MM.1S (cell line): ENCODE measurements around the gene R3HDM1.

Source experiments
- DNase-seq: peaks from one replicate; pipeline ENCODE4 v3.0.0-alpha.2; 2015
- H2AFZ ChIP-seq: fragments of 300-600 bp; sonication (generic); 2 replicates; pipeline ENCODE4 v1.6.0; 2016; ENCODE audit warnings: antibody characterized with exemption, low read length
- H3F3A ChIP-seq: fragments of 300-600 bp; sonication (generic); 2 replicates; pipeline ENCODE4 v1.6.1; 2016; ENCODE audit warnings: mild to moderate bottlenecking, antibody characterized with exemption, low read length, moderate library complexity, mixed read lengths; ENCODE audit not compliant: insufficient read depth
- H3K27ac ChIP-seq: fragments of 300-600 bp; sonication (generic); 2 replicates; pipeline ENCODE4 v1.5.1; 2016; ENCODE audit warnings: mild to moderate bottlenecking, low read length
- H3K27me3 ChIP-seq: fragments of 300-600 bp; sonication (generic); replicated peaks from 2 replicates; pipeline ENCODE4 v1.6.0; 2016; ENCODE audit warnings: low read length; ENCODE audit not compliant: insufficient read depth
- H3K36me3 ChIP-seq: fragments of 300-600 bp; sonication (generic); replicated peaks from 2 replicates; pipeline ENCODE4 v1.6.1; 2016; ENCODE audit warnings: mild to moderate bottlenecking, low read length, mixed read lengths; ENCODE audit not compliant: insufficient read depth
- H3K4me1 ChIP-seq: fragments of 300-600 bp; sonication (generic); 2 replicates; pipeline ENCODE4 v1.6.1; 2016; ENCODE audit warnings: low read length, mixed read lengths
- H3K4me2 ChIP-seq: fragments of 300-600 bp; sonication (generic); 2 replicates; pipeline ENCODE4 v1.6.0; 2016; ENCODE audit warnings: low read depth, low read length
- H3K4me3 ChIP-seq: fragments of 300-600 bp; sonication (generic); 2 replicates; pipeline ENCODE4 v1.5.1; 2016; ENCODE audit warnings: low read length, mixed read lengths
- H3K79me2 ChIP-seq: fragments of 300-600 bp; sonication (generic); 2 replicates; pipeline ENCODE4 v1.6.1; 2016; ENCODE audit warnings: mixed run types, low read length, mixed read lengths
- H3K9ac ChIP-seq: fragments of 300-600 bp; sonication (generic); 2 replicates; pipeline ENCODE4 v1.6.1; 2016; ENCODE audit warnings: low read length, mixed read lengths
- H3K9me2 ChIP-seq: fragments of 300-600 bp; sonication (generic); replicated peaks from 2 replicates; pipeline ENCODE4 v1.6.1; 2016; ENCODE audit warnings: mild to moderate bottlenecking, low read length, mixed read lengths; ENCODE audit not compliant: insufficient read depth
- H3K9me3 ChIP-seq: fragments of 300-600 bp; sonication (generic); replicated peaks from 2 replicates; pipeline ENCODE4 v1.6.1; 2016; ENCODE audit warnings: mild to moderate bottlenecking, low read length, mixed read lengths; ENCODE audit not compliant: insufficient read depth
- H4K20me1 ChIP-seq: fragments of 300-600 bp; sonication (generic); 2 replicates; pipeline ENCODE4 v1.6.1; 2016; ENCODE audit warnings: mild to moderate bottlenecking, low read length, moderate library complexity, mixed read lengths; ENCODE audit not compliant: insufficient read depth
- EZH2 ChIP-seq: fragments of 300-600 bp; sonication (generic); optimal IDR thresholded peaks from 2 replicates; pipeline ENCODE3; 2017; ENCODE audit warnings: low read depth, mild to moderate bottlenecking, antibody characterized with exemption, low read length, mixed read lengths
- EZH2phosphoT487 ChIP-seq: fragments of 300-600 bp; sonication (generic); IDR thresholded peaks from 2 replicates; pipeline ENCODE4 v1.6.1; 2018; ENCODE audit warnings: antibody characterized with exemption, low read length
- TF ChIP-seq, protein P1 (sequence below): fragments of 300-600 bp; sonication (generic); IDR thresholded peaks from 2 replicates; pipeline ENCODE4 v1.5.1; 2016; ENCODE audit warnings: antibody characterized with exemption, low read length, mixed read lengths

R3HDM1 gene

GRCh38 chr2:135586148-135586547 lies 54.9 kb downstream of the R3HDM1 start:
- H3K4me3 ChIP-seq: no peak overlapping the region
- H2AFZ ChIP-seq: no peak overlapping the region
- peaks cover 19% of the 10 kb centered on the region for H3K79me2 ChIP-seq
- no peak overlapping the region for H3K9ac ChIP-seq
- peaks cover 22% of the 10 kb centered on the region for H3F3A ChIP-seq
- no peaks in the 10 kb centered on the region for H3K27me3 ChIP-seq
- H4K20me1 ChIP-seq: no peaks in the 10 kb centered on the region
- H3K4me2 ChIP-seq: no peak overlapping the region
- H3K27ac ChIP-seq: no peak overlapping the region
- TF ChIP-seq EZH2phosphoT487 (no peak), EZH2 (no peak)
- TF ChIP-seq, protein P1, sequence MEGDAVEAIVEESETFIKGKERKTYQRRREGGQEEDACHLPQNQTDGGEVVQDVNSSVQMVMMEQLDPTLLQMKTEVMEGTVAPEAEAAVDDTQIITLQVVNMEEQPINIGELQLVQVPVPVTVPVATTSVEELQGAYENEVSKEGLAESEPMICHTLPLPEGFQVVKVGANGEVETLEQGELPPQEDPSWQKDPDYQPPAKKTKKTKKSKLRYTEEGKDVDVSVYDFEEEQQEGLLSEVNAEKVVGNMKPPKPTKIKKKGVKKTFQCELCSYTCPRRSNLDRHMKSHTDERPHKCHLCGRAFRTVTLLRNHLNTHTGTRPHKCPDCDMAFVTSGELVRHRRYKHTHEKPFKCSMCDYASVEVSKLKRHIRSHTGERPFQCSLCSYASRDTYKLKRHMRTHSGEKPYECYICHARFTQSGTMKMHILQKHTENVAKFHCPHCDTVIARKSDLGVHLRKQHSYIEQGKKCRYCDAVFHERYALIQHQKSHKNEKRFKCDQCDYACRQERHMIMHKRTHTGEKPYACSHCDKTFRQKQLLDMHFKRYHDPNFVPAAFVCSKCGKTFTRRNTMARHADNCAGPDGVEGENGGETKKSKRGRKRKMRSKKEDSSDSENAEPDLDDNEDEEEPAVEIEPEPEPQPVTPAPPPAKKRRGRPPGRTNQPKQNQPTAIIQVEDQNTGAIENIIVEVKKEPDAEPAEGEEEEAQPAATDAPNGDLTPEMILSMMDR: no peak
- H3K36me3 ChIP-seq: no peaks in the 10 kb centered on the region
- no peaks in the 10 kb centered on the region for H3K9me3 ChIP-seq
- H3K4me1 ChIP-seq: peaks cover 47% of the 10 kb centered on the region
- no peaks in the 10 kb centered on the region for H3K9me2 ChIP-seq
- DNase-seq: no peak

- TF ChIP-seq, protein P1: no peak
- no peak for TF ChIP-seq EZH2
- TF ChIP-seq EZH2phosphoT487: no peak
- peaks cover 19% of the 10 kb centered on the region for H3K79me2 ChIP-seq
- no peaks in the 10 kb centered on the region for H4K20me1 ChIP-seq
- no peak overlapping the region; the same call in 1 of the 2 replicates for H3K9ac ChIP-seq
- peak overlapping the region; percentile 44 for H3K4me2 ChIP-seq
- H3K4me1 ChIP-seq: peaks cover 54% of the 10 kb centered on the region
- H2AFZ ChIP-seq: no peak overlapping the region
- no peaks in the 10 kb centered on the region for H3K27me3 ChIP-seq
- no peak for DNase-seq
- peak overlapping the region; percentile 11; the same call in 1 of the 2 replicates for H3K27ac ChIP-seq
- H3K36me3 ChIP-seq: no peaks in the 10 kb centered on the region
- H3K4me3 ChIP-seq: no peak overlapping the region
- no peaks in the 10 kb centered on the region for H3K9me3 ChIP-seq
- H3F3A ChIP-seq: peaks cover 24% of the 10 kb centered on the region
- H3K9me2 ChIP-seq: no peaks in the 10 kb centered on the region
Measured at GRCh38 chr2:135587958-135588357, 56.7 kb downstream of the R3HDM1 start.

DNA sequence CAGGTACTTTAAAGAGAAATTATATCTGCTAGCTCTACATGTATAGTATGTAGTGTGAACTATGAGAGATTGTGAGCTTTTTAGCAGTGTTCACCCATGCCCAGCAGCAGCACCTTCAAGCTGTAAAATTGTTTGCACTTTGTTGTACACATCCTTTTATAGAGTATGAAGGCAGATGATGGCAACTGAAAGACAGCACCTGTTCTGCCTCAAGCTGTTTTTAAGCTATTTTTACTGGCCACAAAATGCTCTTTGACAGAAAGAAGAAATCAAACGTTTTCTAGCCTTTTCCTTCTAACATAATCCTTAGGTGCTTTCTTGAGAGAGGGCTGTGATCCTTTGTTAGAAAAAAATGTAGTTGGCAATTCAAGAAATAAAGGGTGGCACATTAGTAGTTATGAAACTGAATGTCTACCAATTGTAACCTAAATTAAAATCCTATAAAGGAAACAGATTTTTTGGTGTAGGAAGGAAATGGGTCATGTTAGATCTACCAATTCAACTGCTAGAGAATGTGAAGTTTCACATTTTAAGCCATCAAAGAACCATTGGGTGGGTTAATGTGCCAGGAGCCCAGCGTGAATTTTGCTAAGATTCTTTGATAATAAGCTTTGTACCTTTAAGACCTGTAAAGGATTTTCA lies 59.5 kb downstream of the R3HDM1 start:
- H3K27ac ChIP-seq: peak overlapping the region; percentile 84
- H3F3A ChIP-seq: peaks cover 24% of the 10 kb centered on the region
- H3K4me2 ChIP-seq: peak overlapping the region; percentile 58
- no peaks in the 10 kb centered on the region for H3K9me2 ChIP-seq
- peaks cover 6% of the 10 kb centered on the region; the same call in 1 of the 2 replicates for H3K79me2 ChIP-seq
- peak overlapping the region; percentile 23; the same call in 1 of the 2 replicates for H3K9ac ChIP-seq
- no peaks in the 10 kb centered on the region for H3K27me3 ChIP-seq
- no peaks in the 10 kb centered on the region for H3K36me3 ChIP-seq
- H2AFZ ChIP-seq: 0 out of 2 replicates have a peak overlapping the region, but pooled peaks have one; percentile 32
- peak overlapping the region; percentile 23 for H3K4me3 ChIP-seq
- no peak for TF ChIP-seq EZH2phosphoT487
- TF ChIP-seq EZH2: no peak
- TF ChIP-seq, protein P1: no peak
- H3K4me1 ChIP-seq: peaks cover 54% of the 10 kb centered on the region
- peak; percentile 75 for DNase-seq
- no peaks in the 10 kb centered on the region for H4K20me1 ChIP-seq
- H3K9me3 ChIP-seq: no peaks in the 10 kb centered on the region
